Right lobe of liver (tissue), 6 donors: Measurements from ENCODE around the gene LGR4. TPM values are rescaled to one million over a fixed set of nuclear protein-coding genes. Genes with fewer than 3 reads are reported as not detected.
A peak's percentile ranks its signal among the peaks of the same experiment; 100 is the strongest.

Experiments
- ATAC-seq, 4 donors: fragments of 200-7000 bp; cut with Tn5 transposase; one replicate each; pipeline ENCODE4 v1.9.1; 2020; ENCODE audit warnings: mild to moderate bottlenecking in 4 of 4, moderate library complexity in 4 of 4
- DNase-seq, 3 donors: peaks; one replicate each; pipeline ENCODE4 v3.0.0-alpha.2; 2020
- H3K27ac ChIP-seq, 3 donors: fragments of 200-600 bp; one replicate each; pipeline ENCODE4 v1.8.0; 2022
- H3K27me3 ChIP-seq, 2 donors: fragments of 200-600 bp; one replicate each; pipeline ENCODE4 v1.8.0; 2022
- H3K36me3 ChIP-seq, 4 donors: fragments of 200-600 bp; sonication (generic) in 1 of 4; one replicate each; pipeline versions ENCODE4 v1.5.1 to v1.8.0; 2017 to 2022; ENCODE audit warnings: control low read depth in 1 of 4
- H3K4me1 ChIP-seq, 4 donors: fragments of 200-600 bp; sonication (generic) in 1 of 4; one replicate each; pipeline versions ENCODE4 v1.5.1 to v1.8.0; 2017 to 2022; ENCODE audit warnings: control low read depth in 1 of 4
- H3K4me3 ChIP-seq, 3 donors: fragments of 200-600 bp; one replicate each; pipeline ENCODE4 v1.8.0; 2022
- H3K9me3 ChIP-seq, 4 donors: fragments of 200-600 bp; sonication (generic) in 1 of 4; one replicate each; pipeline versions ENCODE4 v1.5.1 to v1.8.0; 2017 to 2022; ENCODE audit warnings: control low read depth in 1 of 4
- CTCF ChIP-seq, 4 donors: fragments of 200-600 bp in 3 of 4; fragments of 450-650 bp in 1 of 4; IDR thresholded peaks; one replicate each; pipeline versions ENCODE4 v1.5.1 to v1.8.0; 2016 to 2022; ENCODE audit warnings: antibody characterized with exemption in 4 of 4, mild to moderate bottlenecking in 2 of 4
- POLR2A ChIP-seq: fragments of 450-650 bp; IDR thresholded peaks from one replicate; pipeline ENCODE4 v1.6.1; 2017; ENCODE audit warnings: antibody characterized with exemption, mild to moderate bottlenecking
- WGBS: methylation state at CpG from one replicate; pipeline ENCODE4 v1.1.6; 2018; ENCODE audit warnings: low coverage, low lambda C conversion rate; ENCODE audit not compliant: insufficient coverage; ENCODE audit errors: missing lambda C conversion rate; 5-methylcytosine and 5-hydroxymethylcytosine counted together
- intact Hi-C, 2 donors: fragments of 100-400 bp; cut with DNase I; formaldehyde crosslinking; loops; one replicate each; pipeline versions ENCODE4 v1.11.2 to v1.14.1; 2022
- total RNA-seq, 6 experiments: library from RNA; depleted of rRNA in 2 of 6; stranded (reverse); fragments of >200 nt in 2 of 6; fragmentation: NEBNext Ultra II Directional in 3 of 6; extraction: Animal tissue kit (Norgen Biotek cat#: 25700) in 3 of 6; gene quantifications; one replicate each; pipeline versions ENCODE4 v1.1.0 to v1.2.4, GENCODE V29; 2016 to 2023
- donor health status: DM: no; HTN: yes; CAD: no.
- donor health status: DM: no; HTN: no; CAD: no.
- donor health status: DM: no; HTN: no; CAD: no.
- donor health status: DM: no; HTN: yes; CAD: no.
- donor health status: DM: no; HTN: yes; CAD: no.

Gene LGR4
- total RNA-seq, 6 experiments from 2014 or later: 32.5 to 46.3 (median 44.1) TPM

GRCh38 chr11:27352781-27353180 lies 119.8 kb downstream of the LGR4 start:
- H3K36me3 ChIP-seq: no peaks in the 10 kb centered on the region
- H3K4me1 ChIP-seq: peaks cover 0 to 15% (median 6%) of the 10 kb centered on the region in 4 donors
- DNase-seq: no peak
- ATAC-seq: no peak
- H3K27ac ChIP-seq: no peak overlapping the region
- H3K9me3 ChIP-seq: no peaks in the 10 kb centered on the region
- WGBS: 89% methylated on average over 2 of the region's 2 CpGs
- no peaks in the 10 kb centered on the region for H3K27me3 ChIP-seq
- intact Hi-C loops: no loop called here
- no peak overlapping the region for H3K4me3 ChIP-seq
- TF ChIP-seq CTCF (IDR thresholded peaks at IDR 0.05) (no peak), POLR2A (no peak)

- no peak overlapping the region for H3K4me3 ChIP-seq
- no peaks in the 10 kb centered on the region for H3K9me3 ChIP-seq
- H3K27me3 ChIP-seq: no peaks in the 10 kb centered on the region
- DNase-seq: no peak
- H3K36me3 ChIP-seq: no peaks in the 10 kb centered on the region
- ATAC-seq: peak in 3 of 4 donors; percentile 36 to 66 (median 48)
- TF ChIP-seq POLR2A (no peak), CTCF (IDR thresholded peaks at IDR 0.05) (no peak)
- peak overlapping the region in 2 of 3 donors; percentile 11 to 15 for H3K27ac ChIP-seq
- intact Hi-C loops: no loop called here
- H3K4me1 ChIP-seq: peaks cover 0 to 15% (median 6%) of the 10 kb centered on the region in 4 donors
These were observed 122.1 kb downstream of the LGR4 start for GRCh38 chr11:27350511-27350910.

GRCh38 chr11:27349919-27350318 lies 122.7 kb downstream of the LGR4 start:
- peak overlapping the region in 2 of 3 donors; percentile 14 to 15 for H3K27ac ChIP-seq
- no peaks in the 10 kb centered on the region for H3K36me3 ChIP-seq
- H3K27me3 ChIP-seq: no peaks in the 10 kb centered on the region
- intact Hi-C loops: no loop called here
- H3K9me3 ChIP-seq: no peaks in the 10 kb centered on the region
- TF ChIP-seq POLR2A: no peak
- no peak for TF ChIP-seq CTCF (IDR thresholded peaks at IDR 0.05)
- ATAC-seq: peak; percentile 56 to 82 (median 69)
- 96% methylated on average over 2 of the region's 2 CpGs for WGBS
- DNase-seq: no peak
- no peak overlapping the region for H3K4me3 ChIP-seq
- peaks cover 0 to 15% (median 6%) of the 10 kb centered on the region in 4 donors for H3K4me1 ChIP-seq

- ATAC-seq: no peak
- H3K27ac ChIP-seq: no peak overlapping the region
- no peaks in the 10 kb centered on the region for H3K27me3 ChIP-seq
- H3K4me3 ChIP-seq: no peak overlapping the region
- DNase-seq: no peak
- peaks cover 0 to 13% (median 5%) of the 10 kb centered on the region in 4 donors for H3K4me1 ChIP-seq
- intact Hi-C loops: no loop called here
- H3K36me3 ChIP-seq: no peaks in the 10 kb centered on the region
- H3K9me3 ChIP-seq: no peaks in the 10 kb centered on the region
- WGBS: 29% methylated on average over 3 of the region's 3 CpGs
- TF ChIP-seq CTCF (IDR thresholded peaks at IDR 0.05): no peak
- TF ChIP-seq POLR2A: no peak
These were observed 124.2 kb downstream of the LGR4 start for GRCh38 chr11:27348340-27348873.
